ENCODE measurements around the gene CTXN3. TPM values are rescaled to one million over a fixed set of nuclear protein-coding genes. Genes with fewer than 3 reads are reported as not detected.

The CTXN3 gene
- total and polyA plus RNA-seq, 2 donors from 2014 or later, result 0.35 to 79.2 TPM

GRCh38 chr5:127639828-127640227 is 9.1 kb upstream of the CTXN3 start:
- Histone ChIP-seq H3K27me3 (ENCODE audit: control insufficient read depth, insufficient read depth, low read length) (no peaks in the 10 kb centered on the region), H3K36me3 (ENCODE audit: control insufficient read depth in 2 of 3, insufficient read depth in 3 of 3, low read length in 3 of 3) (no peaks in the 10 kb centered on the region), H3K27ac (ENCODE audit: low read depth in 2 of 2, low read length in 2 of 2) (no peak overlapping the region), H3K4me1 (ENCODE audit: control insufficient read depth in 2 of 3, insufficient read depth in 2 of 3, low read depth in 1 of 3, low read length in 3 of 3) (no peaks in the 10 kb centered on the region), H3K4me3 (ENCODE audit: low read length in 3 of 3) (no peak overlapping the region), H3K9ac (ENCODE audit: low read length in 3 of 3) (no peak overlapping the region), H3K9me3 (ENCODE audit: control insufficient read depth in 2 of 3, insufficient read depth in 1 of 3, low read length in 3 of 3) (no peaks in the 10 kb centered on the region)
- DNase-seq (no peak), FAIRE-seq (no peak)
- no peak for TF ChIP-seq CTCF (IDR thresholded peaks at IDR 0.05; ENCODE audit: borderline replicate concordance, extremely low read depth, insufficient read depth)
- intact Hi-C loops (cut with DNase I), result no loop called here

GRCh38 chr5:127642949-127643348 is 5.9 kb upstream of the CTXN3 start:
- H3K4me1 ChIP-seq (ENCODE audit: control insufficient read depth in 2 of 3, insufficient read depth in 2 of 3, low read depth in 1 of 3, low read length in 3 of 3), result no peaks in the 10 kb centered on the region
- intact Hi-C loops (cut with DNase I), result no loop called here

GRCh38 chr5:127643607-127644006 is 5.3 kb upstream of the CTXN3 start:
- intact Hi-C loops (cut with DNase I), result no loop called here
- H3K36me3 ChIP-seq (ENCODE audit: control insufficient read depth in 2 of 3, insufficient read depth in 3 of 3, low read length in 3 of 3), result no peaks in the 10 kb centered on the region
- H3K27me3 ChIP-seq (ENCODE audit: control insufficient read depth, insufficient read depth, low read length), result no peaks in the 10 kb centered on the region
- H3K4me3 ChIP-seq (ENCODE audit: low read length in 3 of 3), result no peak overlapping the region
- H3K4me1 ChIP-seq (ENCODE audit: control insufficient read depth in 2 of 3, insufficient read depth in 2 of 3, low read depth in 1 of 3, low read length in 3 of 3), result no peaks in the 10 kb centered on the region
- H3K9me3 ChIP-seq (ENCODE audit: control insufficient read depth in 2 of 3, insufficient read depth in 1 of 3, low read length in 3 of 3), result no peaks in the 10 kb centered on the region
- TF ChIP-seq CTCF (IDR thresholded peaks at IDR 0.05; ENCODE audit: borderline replicate concordance, extremely low read depth, insufficient read depth), result no peak
- FAIRE-seq (no peak), DNase-seq (no peak)
- H3K27ac ChIP-seq (ENCODE audit: low read depth in 2 of 2, low read length in 2 of 2), result no peak overlapping the region
- H3K9ac ChIP-seq (ENCODE audit: low read length in 3 of 3), result no peak overlapping the region

More at GRCh38 chr5:127642949-127643348, 5.9 kb upstream of the CTXN3 start:
- FAIRE-seq (no peak), DNase-seq (no peak)
- no peak for TF ChIP-seq CTCF (IDR thresholded peaks at IDR 0.05; ENCODE audit: borderline replicate concordance, extremely low read depth, insufficient read depth)
- Histone ChIP-seq H3K27ac (ENCODE audit: low read depth in 2 of 2, low read length in 2 of 2) (no peak overlapping the region), H3K27me3 (ENCODE audit: control insufficient read depth, insufficient read depth, low read length) (no peaks in the 10 kb centered on the region), H3K36me3 (ENCODE audit: control insufficient read depth in 2 of 3, insufficient read depth in 3 of 3, low read length in 3 of 3) (no peaks in the 10 kb centered on the region), H3K9me3 (ENCODE audit: control insufficient read depth in 2 of 3, insufficient read depth in 1 of 3, low read length in 3 of 3) (no peaks in the 10 kb centered on the region), H3K9ac (ENCODE audit: low read length in 3 of 3) (no peak overlapping the region), H3K4me3 (ENCODE audit: low read length in 3 of 3) (no peak overlapping the region)

GRCh38 chr5:127645300-127645726 is 3.6 kb upstream of the CTXN3 start:
- Histone ChIP-seq H3K4me1 (ENCODE audit: control insufficient read depth in 2 of 3, insufficient read depth in 2 of 3, low read depth in 1 of 3, low read length in 3 of 3) (no peaks in the 10 kb centered on the region), H3K9ac (ENCODE audit: low read length in 3 of 3) (no peak overlapping the region), H3K36me3 (ENCODE audit: control insufficient read depth in 2 of 3, insufficient read depth in 3 of 3, low read length in 3 of 3) (no peaks in the 10 kb centered on the region), H3K4me3 (ENCODE audit: low read length in 3 of 3) (no peak overlapping the region), H3K27ac (ENCODE audit: low read depth in 2 of 2, low read length in 2 of 2) (no peak overlapping the region), H3K9me3 (ENCODE audit: control insufficient read depth in 2 of 3, insufficient read depth in 1 of 3, low read length in 3 of 3) (no peaks in the 10 kb centered on the region), H3K27me3 (ENCODE audit: control insufficient read depth, insufficient read depth, low read length) (no peaks in the 10 kb centered on the region)
- TF ChIP-seq CTCF (IDR thresholded peaks at IDR 0.05; ENCODE audit: borderline replicate concordance, extremely low read depth, insufficient read depth), result no peak
- FAIRE-seq, result no peak
- no peak for DNase-seq
- intact Hi-C loops (cut with DNase I), result no loop called here
